ENCODE results near the gene RNF208.

- TF ChIP-seq CTCF (IDR thresholded peaks at IDR 0.05; ENCODE audit: insufficient read depth, low read length), result no peak
- TF ChIP-seq POLR2AphosphoS5 (IDR thresholded peaks at IDR 0.05; ENCODE audit: low read depth), result no peak
- TF ChIP-seq REST (IDR thresholded peaks at IDR 0.05; ENCODE audit: insufficient replicate concordance, low read depth), result no peak
- no peak for TF ChIP-seq SPI1 (IDR thresholded peaks at IDR 0.05; ENCODE audit: borderline replicate concordance, low read depth)
- no peak for TF ChIP-seq GABPA (IDR thresholded peaks at IDR 0.05; ENCODE audit: low read depth)
These were observed 22.7 kb upstream of the RNF208 start for GRCh38 chr9:137244486-137245449.

All from HL-60 (cell line).